Measurements from ENCODE around the gene COPS8.

DNA sequence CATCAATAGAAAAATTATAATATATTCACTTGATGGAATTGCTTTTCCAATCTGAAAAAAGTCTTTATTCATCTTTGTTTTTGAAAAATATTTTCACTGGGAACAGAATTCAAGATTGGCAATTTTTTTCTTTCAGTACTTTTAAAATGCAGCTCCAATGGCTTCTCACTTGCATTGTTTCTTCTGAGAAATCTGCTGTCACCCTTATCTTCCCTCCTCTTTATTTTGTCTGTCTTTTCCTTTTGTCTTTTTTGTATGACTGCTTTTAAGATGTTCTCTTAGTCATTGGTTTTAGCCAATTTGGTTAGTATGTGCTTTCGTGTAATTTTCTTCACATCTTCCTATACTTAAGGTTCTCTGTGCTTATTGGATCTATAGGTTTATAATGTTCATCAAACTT lies 37.1 kb upstream of the COPS8 start:
- TF ChIP-seq, protein P1, sequence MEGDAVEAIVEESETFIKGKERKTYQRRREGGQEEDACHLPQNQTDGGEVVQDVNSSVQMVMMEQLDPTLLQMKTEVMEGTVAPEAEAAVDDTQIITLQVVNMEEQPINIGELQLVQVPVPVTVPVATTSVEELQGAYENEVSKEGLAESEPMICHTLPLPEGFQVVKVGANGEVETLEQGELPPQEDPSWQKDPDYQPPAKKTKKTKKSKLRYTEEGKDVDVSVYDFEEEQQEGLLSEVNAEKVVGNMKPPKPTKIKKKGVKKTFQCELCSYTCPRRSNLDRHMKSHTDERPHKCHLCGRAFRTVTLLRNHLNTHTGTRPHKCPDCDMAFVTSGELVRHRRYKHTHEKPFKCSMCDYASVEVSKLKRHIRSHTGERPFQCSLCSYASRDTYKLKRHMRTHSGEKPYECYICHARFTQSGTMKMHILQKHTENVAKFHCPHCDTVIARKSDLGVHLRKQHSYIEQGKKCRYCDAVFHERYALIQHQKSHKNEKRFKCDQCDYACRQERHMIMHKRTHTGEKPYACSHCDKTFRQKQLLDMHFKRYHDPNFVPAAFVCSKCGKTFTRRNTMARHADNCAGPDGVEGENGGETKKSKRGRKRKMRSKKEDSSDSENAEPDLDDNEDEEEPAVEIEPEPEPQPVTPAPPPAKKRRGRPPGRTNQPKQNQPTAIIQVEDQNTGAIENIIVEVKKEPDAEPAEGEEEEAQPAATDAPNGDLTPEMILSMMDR (IDR thresholded peaks at IDR 0.05) = no peak
- TF ChIP-seq POLR2A (IDR thresholded peaks at IDR 0.05) = no peak

All from testis (tissue), 2 donors.